PC-9 (cell line): Measurements from ENCODE around the gene PET100.

ENCODE experiments used
- EZH2 ChIP-seq: fragments of 200-600 bp; sonication (generic); IDR thresholded peaks from 2 replicates; pipeline ENCODE4 v1.8.0; 2017; ENCODE audit warnings: antibody characterized with exemption, low read depth
- TF ChIP-seq, protein P1 (sequence below): fragments of 200-600 bp; sonication (generic); conservative IDR thresholded peaks from 2 replicates; pipeline ENCODE4 v1.6.1; 2017; ENCODE audit warnings: mixed run types, antibody characterized with exemption, mild to moderate bottlenecking, moderate library complexity

DNA sequence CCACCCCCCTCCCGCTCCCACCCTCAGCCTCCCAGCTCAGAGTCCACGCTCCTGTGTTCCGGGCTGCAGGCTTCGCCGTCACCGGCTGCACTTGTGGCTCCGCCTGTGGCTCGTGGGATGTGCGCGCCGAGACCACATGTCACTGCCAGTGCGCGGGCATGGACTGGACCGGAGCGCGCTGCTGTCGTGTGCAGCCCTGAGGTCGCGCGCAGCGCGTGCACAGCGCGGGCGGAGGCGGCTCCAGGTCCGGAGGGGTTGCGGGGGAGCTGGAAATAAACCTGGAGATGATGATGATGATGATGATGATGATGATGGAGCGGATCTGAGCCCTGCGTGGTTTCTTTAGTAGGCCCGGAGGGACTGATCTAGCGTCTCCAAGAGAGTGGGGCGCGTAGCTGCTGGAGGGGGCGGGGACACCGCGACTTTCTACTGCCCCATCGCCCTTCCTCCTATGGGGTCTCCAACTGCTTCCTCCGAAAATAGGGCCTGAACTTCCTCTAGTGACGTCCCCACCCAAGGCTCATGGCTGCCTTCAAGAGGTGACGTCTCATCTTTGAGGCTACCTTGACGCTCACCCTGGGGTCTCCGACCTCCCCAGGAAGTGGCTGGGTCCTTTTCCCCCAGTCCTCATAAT is 40.7 kb downstream of the PET100 start:
- TF ChIP-seq, protein P1, sequence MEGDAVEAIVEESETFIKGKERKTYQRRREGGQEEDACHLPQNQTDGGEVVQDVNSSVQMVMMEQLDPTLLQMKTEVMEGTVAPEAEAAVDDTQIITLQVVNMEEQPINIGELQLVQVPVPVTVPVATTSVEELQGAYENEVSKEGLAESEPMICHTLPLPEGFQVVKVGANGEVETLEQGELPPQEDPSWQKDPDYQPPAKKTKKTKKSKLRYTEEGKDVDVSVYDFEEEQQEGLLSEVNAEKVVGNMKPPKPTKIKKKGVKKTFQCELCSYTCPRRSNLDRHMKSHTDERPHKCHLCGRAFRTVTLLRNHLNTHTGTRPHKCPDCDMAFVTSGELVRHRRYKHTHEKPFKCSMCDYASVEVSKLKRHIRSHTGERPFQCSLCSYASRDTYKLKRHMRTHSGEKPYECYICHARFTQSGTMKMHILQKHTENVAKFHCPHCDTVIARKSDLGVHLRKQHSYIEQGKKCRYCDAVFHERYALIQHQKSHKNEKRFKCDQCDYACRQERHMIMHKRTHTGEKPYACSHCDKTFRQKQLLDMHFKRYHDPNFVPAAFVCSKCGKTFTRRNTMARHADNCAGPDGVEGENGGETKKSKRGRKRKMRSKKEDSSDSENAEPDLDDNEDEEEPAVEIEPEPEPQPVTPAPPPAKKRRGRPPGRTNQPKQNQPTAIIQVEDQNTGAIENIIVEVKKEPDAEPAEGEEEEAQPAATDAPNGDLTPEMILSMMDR = no peak
- no peak for TF ChIP-seq EZH2
